ENCODE data around the gene PDZD2. TPM values are rescaled to one million over a fixed set of nuclear protein-coding genes. Genes with fewer than 3 reads are reported as not detected.

PDZD2 gene
- total RNA-seq, 1 donor from 2014 or later = 70.9 TPM

- no peaks in the 10 kb centered on the region for H3K4me1 ChIP-seq
- intact Hi-C loops (cut with DNase I) = no loop called here
- H3K9me3 ChIP-seq = no peaks in the 10 kb centered on the region
- H3K27me3 ChIP-seq = no peaks in the 10 kb centered on the region
- ATAC-seq (no peak), DNase-seq (no peak)
- no peak overlapping the region for H3K4me3 ChIP-seq
- TF ChIP-seq CTCF (IDR thresholded peaks at IDR 0.05) = no peak
- no peaks in the 10 kb centered on the region for H3K36me3 ChIP-seq
- H3K27ac ChIP-seq = no peak overlapping the region
Observed at GRCh38 chr5:31767335-31768031, 128.6 kb downstream of the PDZD2 start.

- H3K4me1 ChIP-seq = no peaks in the 10 kb centered on the region
- no peaks in the 10 kb centered on the region for H3K27me3 ChIP-seq
- no peaks in the 10 kb centered on the region for H3K36me3 ChIP-seq
- DNase-seq = no peak
- no peak for ATAC-seq
- TF ChIP-seq CTCF (IDR thresholded peaks at IDR 0.05) = no peak
- intact Hi-C loops (cut with DNase I) = no loop called here
- H3K9me3 ChIP-seq = no peaks in the 10 kb centered on the region
- H3K27ac ChIP-seq = no peak overlapping the region
- H3K4me3 ChIP-seq = no peak overlapping the region
Observed at GRCh38 chr5:31768046-31768445, 129.1 kb downstream of the PDZD2 start.

GRCh38 chr5:31768784-31769183, 129.9 kb downstream of the PDZD2 start:
- H3K27me3 ChIP-seq = no peaks in the 10 kb centered on the region
- ATAC-seq (no peak), DNase-seq (no peak)
- no peak overlapping the region for H3K4me3 ChIP-seq
- no peaks in the 10 kb centered on the region for H3K9me3 ChIP-seq
- H3K4me1 ChIP-seq = no peaks in the 10 kb centered on the region
- TF ChIP-seq CTCF (IDR thresholded peaks at IDR 0.05) = no peak
- no peaks in the 10 kb centered on the region for H3K36me3 ChIP-seq
- intact Hi-C loops (cut with DNase I) = no loop called here
- H3K27ac ChIP-seq = no peak overlapping the region

- Histone ChIP-seq H3K4me3 (no peak overlapping the region), H3K4me1 (no peaks in the 10 kb centered on the region), H3K36me3 (no peaks in the 10 kb centered on the region), H3K27me3 (no peaks in the 10 kb centered on the region), H3K9me3 (no peaks in the 10 kb centered on the region), H3K27ac (no peak overlapping the region)
- intact Hi-C loops (cut with DNase I) = no loop called here
- no peak for TF ChIP-seq CTCF (IDR thresholded peaks at IDR 0.05)
- no peak for ATAC-seq
- no peak for DNase-seq
Observed at GRCh38 chr5:31769530-31769929, 130.6 kb downstream of the PDZD2 start.

GRCh38 chr5:31770132-31770720, 131.3 kb downstream of the PDZD2 start:
- no peak overlapping the region for H3K4me3 ChIP-seq
- H3K27me3 ChIP-seq = no peaks in the 10 kb centered on the region
- H3K36me3 ChIP-seq = no peaks in the 10 kb centered on the region
- H3K9me3 ChIP-seq = no peaks in the 10 kb centered on the region
- ATAC-seq = no peak
- intact Hi-C loops (cut with DNase I) = no loop called here
- no peak overlapping the region for H3K27ac ChIP-seq
- DNase-seq = no peak
- no peaks in the 10 kb centered on the region for H3K4me1 ChIP-seq
- no peak for TF ChIP-seq CTCF (IDR thresholded peaks at IDR 0.05)

Measured in upper lobe of right lung (tissue), 1 donor.